Neural progenitor cell (in vitro differentiated cells): ENCODE data around the gene AGAP9.
"Not testable (repeated sequence)": the region's sequence is repeated elsewhere in the genome, so short reads cannot be mapped to it uniquely, and the experiment has no call there.

Source experiments
- EZH2 ChIP-seq: fragments of 200-600 bp; sonication (generic); IDR thresholded peaks from 2 replicates; pipeline ENCODE4 v1.6.1; 2017; ENCODE audit warnings: antibody characterized with exemption, mild to moderate bottlenecking, moderate library complexity
- EZH2phosphoT487 ChIP-seq: fragments of 200-600 bp; sonication (generic); IDR thresholded peaks from 2 replicates; pipeline ENCODE4 v1.6.1; 2017; ENCODE audit warnings: antibody characterized with exemption
- TF ChIP-seq, protein P1 (sequence below): fragments of 200-600 bp; sonication (generic); IDR thresholded peaks from 2 replicates; pipeline ENCODE4 v1.5.1; 2017; ENCODE audit warnings: antibody characterized with exemption, mild to moderate bottlenecking

DNA sequence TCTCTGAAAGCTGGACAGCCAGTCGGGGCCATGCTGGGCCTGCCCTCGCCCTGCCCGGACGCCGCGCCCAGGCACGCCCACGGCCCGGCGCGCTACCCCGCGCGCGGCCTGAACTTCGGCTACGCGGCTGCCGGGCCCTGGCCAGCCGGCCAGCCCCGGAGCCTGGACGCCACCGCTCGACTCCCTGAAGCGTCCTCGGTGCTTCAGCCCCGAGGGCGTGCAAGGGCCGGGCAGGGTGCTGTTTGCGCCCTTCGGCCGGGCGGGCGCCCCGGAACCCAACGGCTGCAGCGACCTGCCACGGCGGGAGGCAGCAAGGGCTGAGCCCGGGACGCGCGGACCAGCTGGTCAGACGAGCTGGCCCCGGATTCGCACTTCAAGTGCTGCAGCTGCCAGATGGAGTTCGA, 42.1 kb upstream of the AGAP9 start:
- TF ChIP-seq, protein P1, sequence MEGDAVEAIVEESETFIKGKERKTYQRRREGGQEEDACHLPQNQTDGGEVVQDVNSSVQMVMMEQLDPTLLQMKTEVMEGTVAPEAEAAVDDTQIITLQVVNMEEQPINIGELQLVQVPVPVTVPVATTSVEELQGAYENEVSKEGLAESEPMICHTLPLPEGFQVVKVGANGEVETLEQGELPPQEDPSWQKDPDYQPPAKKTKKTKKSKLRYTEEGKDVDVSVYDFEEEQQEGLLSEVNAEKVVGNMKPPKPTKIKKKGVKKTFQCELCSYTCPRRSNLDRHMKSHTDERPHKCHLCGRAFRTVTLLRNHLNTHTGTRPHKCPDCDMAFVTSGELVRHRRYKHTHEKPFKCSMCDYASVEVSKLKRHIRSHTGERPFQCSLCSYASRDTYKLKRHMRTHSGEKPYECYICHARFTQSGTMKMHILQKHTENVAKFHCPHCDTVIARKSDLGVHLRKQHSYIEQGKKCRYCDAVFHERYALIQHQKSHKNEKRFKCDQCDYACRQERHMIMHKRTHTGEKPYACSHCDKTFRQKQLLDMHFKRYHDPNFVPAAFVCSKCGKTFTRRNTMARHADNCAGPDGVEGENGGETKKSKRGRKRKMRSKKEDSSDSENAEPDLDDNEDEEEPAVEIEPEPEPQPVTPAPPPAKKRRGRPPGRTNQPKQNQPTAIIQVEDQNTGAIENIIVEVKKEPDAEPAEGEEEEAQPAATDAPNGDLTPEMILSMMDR, result not testable (repeated sequence)
- not testable (repeated sequence) for TF ChIP-seq EZH2, EZH2phosphoT487
